ENCODE data around the gene PTH. TPM values are rescaled to one million over a fixed set of nuclear protein-coding genes. Genes with fewer than 3 reads are reported as not detected.
A peak's percentile ranks its signal among the peaks of the same experiment; 100 is the strongest.

The PTH gene
- total and polyA plus RNA-seq, 11 donors = not detected

- no peaks in the 10 kb centered on the region for H3K36me3 ChIP-seq
- 48 to 65% (median 53%) methylated on average over 5 of the region's 5 CpGs for WGBS, 4 donors
- intact Hi-C loops (cut with DNase I) = loop anchor here in 1 of 10 donors (10.0 kb wide), 1 partner anchor 757 kb away; no protein-coding TSS in a partner anchor
- H3K27ac ChIP-seq = peak overlapping the region in 1 of 12 donors; percentile 27
- no peaks in the 10 kb centered on the region for H3K4me1 ChIP-seq
- H3K4me3 ChIP-seq = peak overlapping the region in 7 of 12 donors; percentile 25 to 45 (median 35)
- peak in 1 of 4 donors; percentile 61 for ATAC-seq
- peaks cover 0 to 11% (median 0%) of the 10 kb centered on the region in 9 donors for H3K27me3 ChIP-seq
- H3K9me3 ChIP-seq = peaks cover 0 to 6% (median 0%) of the 10 kb centered on the region in 12 donors
- TF ChIP-seq CTCF (IDR thresholded peaks at IDR 0.05) (peak in 2 of 12 donors; percentile 5 to 32), POLR2A (IDR thresholded peaks at IDR 0.05) (no peak)
- DNase-seq = no peak
These were observed 8.2 kb downstream of the PTH start for GRCh38 chr11:13487661-13488030.

- no peaks in the 10 kb centered on the region for H3K4me1 ChIP-seq
- H3K27me3 ChIP-seq = peaks cover 0 to 6% (median 0%) of the 10 kb centered on the region in 9 donors
- peak; percentile 32 to 81 (median 46) for DNase-seq
- 49 to 72% (median 54%) methylated on average over 24 to 26 of the region's 26 CpGs for WGBS, 4 donors
- ATAC-seq = peak in 3 of 4 donors; percentile 59 to 91 (median 89)
- peak overlapping the region in 7 of 12 donors; percentile 25 to 45 (median 35) for H3K4me3 ChIP-seq
- H3K36me3 ChIP-seq = no peaks in the 10 kb centered on the region
- peak overlapping the region in 1 of 12 donors; percentile 27 for H3K27ac ChIP-seq
- TF ChIP-seq CTCF (IDR thresholded peaks at IDR 0.05) = peak in 11 of 12 donors; percentile 6 to 61 (median 35)
- TF ChIP-seq POLR2A (IDR thresholded peaks at IDR 0.05) = no peak
- H3K9me3 ChIP-seq = peaks cover 0 to 6% (median 0%) of the 10 kb centered on the region in 12 donors
- intact Hi-C loops (cut with DNase I) = loop anchor here in 1 of 10 donors (10.0 kb wide), 1 partner anchor 758 kb away; no protein-coding TSS in a partner anchor
These were observed 8.7 kb downstream of the PTH start for GRCh38 chr11:13486926-13487660.

GRCh38 chr11:13480198-13480597 is 15.6 kb downstream of the PTH start:
- H3K4me1 ChIP-seq = no peaks in the 10 kb centered on the region
- no peak overlapping the region for H3K27ac ChIP-seq
- WGBS, 4 donors = 84 to 91% (median 89%) methylated on average over 6 to 9 of the region's 9 CpGs
- peaks cover 0 to 3% (median 0%) of the 10 kb centered on the region in 9 donors for H3K27me3 ChIP-seq
- peak in 1 of 5 donors; percentile 44 for DNase-seq
- H3K4me3 ChIP-seq = no peak overlapping the region
- no peaks in the 10 kb centered on the region for H3K36me3 ChIP-seq
- TF ChIP-seq POLR2A (IDR thresholded peaks at IDR 0.05) (no peak), CTCF (IDR thresholded peaks at IDR 0.05) (no peak)
- ATAC-seq = no peak
- peaks cover 0 to 6% (median 0%) of the 10 kb centered on the region in 12 donors for H3K9me3 ChIP-seq
- intact Hi-C loops (cut with DNase I) = loop anchor here in 1 of 10 donors (10.0 kb wide), 1 partner anchor 765 kb away; no protein-coding TSS in a partner anchor

- TF ChIP-seq POLR2A (IDR thresholded peaks at IDR 0.05) (no peak), CTCF (IDR thresholded peaks at IDR 0.05) (no peak)
- no peaks in the 10 kb centered on the region for H3K36me3 ChIP-seq
- peaks cover 0 to 3% (median 0%) of the 10 kb centered on the region in 9 donors for H3K27me3 ChIP-seq
- no peak overlapping the region for H3K4me3 ChIP-seq
- DNase-seq (no peak), ATAC-seq (no peak)
- no peaks in the 10 kb centered on the region for H3K4me1 ChIP-seq
- intact Hi-C loops (cut with DNase I) = loop anchor here in 1 of 10 donors (10.0 kb wide), 1 partner anchor 765 kb away; no protein-coding TSS in a partner anchor
- H3K27ac ChIP-seq = no peak overlapping the region
- WGBS, 4 donors = 94 to 99% (median 97%) methylated on average over 3 of the region's 3 CpGs
- H3K9me3 ChIP-seq = peaks cover 0 to 6% (median 0%) of the 10 kb centered on the region in 12 donors
These were observed 16.1 kb downstream of the PTH start for GRCh38 chr11:13479688-13480087.
